HG03025 (cell line): ENCODE data around the gene TSPAN2.

Experiments
- ATAC-seq: cut with Tn5 transposase; IDR thresholded peaks from one replicate; pipeline ENCODE4 v1.9.1; 2021; ENCODE audit warnings: mild to moderate bottlenecking, moderate library complexity; ENCODE audit not compliant: unreplicated experiment, low FRiP score

The TSPAN2 gene

GRCh38 chr1:115114308-115114707 lies 25.0 kb upstream of the TSPAN2 start:
- ATAC-seq, result no peak

GRCh38 chr1:115113766-115114165 lies 24.5 kb upstream of the TSPAN2 start:
- no peak for ATAC-seq

DNA sequence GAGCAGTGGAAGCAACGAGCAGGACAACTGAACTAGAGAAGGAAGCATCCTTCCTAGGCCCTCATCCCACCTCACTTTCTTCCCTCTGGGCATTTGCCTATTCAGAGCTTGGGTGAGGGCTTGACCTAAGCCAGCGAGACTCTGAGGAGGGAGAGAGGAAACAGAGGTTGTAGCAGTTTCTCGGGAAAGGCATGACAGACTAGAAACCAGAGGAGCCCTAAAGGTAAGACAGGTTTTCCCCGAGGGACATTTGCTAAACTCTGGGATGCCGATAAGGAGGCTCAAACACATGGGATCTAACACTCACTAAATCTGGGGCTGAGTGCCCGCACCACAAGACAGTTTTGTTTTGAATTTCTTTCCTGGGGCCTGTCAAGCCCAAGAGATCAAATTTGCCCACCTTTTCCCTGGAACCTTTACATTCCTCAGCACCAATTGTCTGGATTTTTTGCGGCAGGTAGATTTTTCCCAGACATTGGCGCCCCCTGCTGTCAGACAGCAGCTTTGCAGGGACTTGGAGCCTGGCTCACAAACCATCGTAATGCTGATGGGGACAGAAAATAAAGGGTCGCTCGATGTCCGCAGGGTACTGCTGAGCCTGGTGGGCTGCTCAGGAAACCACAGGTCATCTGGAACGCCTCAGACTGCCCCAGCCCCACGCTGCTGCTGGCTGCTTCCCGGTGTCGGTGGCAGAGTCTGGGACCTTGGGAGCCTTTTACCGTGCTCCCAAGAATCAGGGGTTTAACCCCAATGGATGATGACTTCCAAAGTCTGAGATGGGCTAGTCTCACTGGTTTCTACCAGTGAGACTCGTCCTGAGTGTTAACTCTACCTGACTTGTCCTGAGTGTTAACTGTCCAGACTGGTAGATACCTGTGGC lies 23.4 kb upstream of the TSPAN2 start:
- no peak for ATAC-seq

GRCh38 chr1:115107516-115108260 lies 18.4 kb upstream of the TSPAN2 start:
- ATAC-seq, result no peak

DNA sequence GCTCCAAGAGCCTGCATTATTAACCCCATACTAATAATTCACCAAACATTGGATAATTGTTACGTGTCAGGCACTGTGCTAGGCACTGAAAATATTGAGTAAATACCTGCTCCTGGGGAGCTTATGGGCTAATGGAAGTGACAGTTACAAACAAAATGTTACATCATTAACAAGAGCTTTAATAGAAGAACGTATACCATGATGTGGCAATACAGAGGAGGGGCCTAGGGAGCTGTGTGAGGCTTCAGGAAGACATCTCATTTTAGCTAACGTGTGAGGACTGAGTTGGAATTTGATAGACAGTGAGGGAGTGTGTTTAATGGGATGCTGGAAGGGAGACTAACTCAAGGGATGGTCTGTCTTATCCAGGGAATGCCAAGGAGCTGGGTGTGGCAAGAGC lies 16.5 kb upstream of the TSPAN2 start:
- no peak for ATAC-seq

DNA sequence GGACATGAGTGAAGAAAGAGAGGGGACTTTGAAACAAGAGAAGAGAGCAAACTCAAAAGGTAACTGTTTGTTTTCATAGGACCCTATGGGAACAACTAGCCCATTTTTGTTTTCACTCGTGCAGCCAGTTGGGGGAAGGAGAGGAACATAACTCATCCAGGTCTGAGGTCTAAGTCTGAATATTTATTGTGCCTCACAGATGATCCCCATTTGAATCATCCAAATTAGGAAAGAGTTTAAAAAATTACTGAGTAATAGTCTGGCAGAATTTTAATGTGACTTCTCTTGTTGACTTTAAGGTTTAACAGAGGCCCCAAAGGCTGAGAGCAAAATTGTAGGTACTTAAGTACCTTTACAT lies 10.4 kb upstream of the TSPAN2 start:
- ATAC-seq, result no peak

- ATAC-seq, result peak; percentile 93
These were observed 9.8 kb upstream of the TSPAN2 start for GRCh38 chr1:115098979-115099692.

- ATAC-seq, result no peak
These were observed 2.9 kb upstream of the TSPAN2 start for GRCh38 chr1:115092175-115092574.

DNA sequence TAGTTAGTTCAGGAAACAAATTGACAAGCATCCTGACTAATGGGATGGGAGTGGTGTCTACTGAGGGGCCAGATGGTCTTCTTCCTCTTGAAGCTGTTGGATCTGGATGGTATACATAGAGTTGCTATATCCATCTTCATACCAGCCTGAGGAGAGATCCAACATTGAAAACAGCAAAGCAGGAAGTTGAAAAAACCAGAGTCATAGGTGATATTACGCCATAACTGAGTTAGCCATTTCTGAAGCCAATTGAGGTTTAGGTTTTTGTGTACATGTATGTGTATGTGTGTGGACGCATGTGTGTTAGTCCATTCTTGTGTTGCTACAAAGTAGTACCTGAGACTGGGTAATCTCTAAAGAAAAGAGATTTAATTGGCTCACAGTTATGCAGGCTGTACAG lies 2.3 kb upstream of the TSPAN2 start:
- ATAC-seq, result no peak

DNA sequence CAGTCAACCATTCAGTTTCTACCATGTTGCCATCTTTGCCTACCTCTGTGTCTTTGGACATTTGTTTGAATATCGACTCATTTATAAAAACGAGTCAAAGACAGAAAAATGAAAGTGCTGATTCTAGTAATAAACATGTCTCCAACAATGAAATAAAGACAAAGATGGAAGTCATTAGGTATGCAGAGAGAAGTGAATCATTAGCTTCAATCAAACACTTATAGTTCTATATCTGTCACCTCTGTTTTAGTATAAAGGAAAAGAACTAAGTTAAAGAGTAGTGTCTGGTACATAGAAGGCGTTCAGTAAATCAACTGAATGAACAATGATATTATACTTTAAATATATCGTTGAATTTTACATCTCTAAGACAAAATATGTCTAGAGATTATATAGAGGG lies 1.7 kb upstream of the TSPAN2 start:
- ATAC-seq, result no peak

GRCh38 chr1:115090540-115090939 lies 1.2 kb upstream of the TSPAN2 start:
- ATAC-seq, result no peak

GRCh38 chr1:115090186-115090490 lies 835 bp upstream of the TSPAN2 start:
- no peak for ATAC-seq

DNA sequence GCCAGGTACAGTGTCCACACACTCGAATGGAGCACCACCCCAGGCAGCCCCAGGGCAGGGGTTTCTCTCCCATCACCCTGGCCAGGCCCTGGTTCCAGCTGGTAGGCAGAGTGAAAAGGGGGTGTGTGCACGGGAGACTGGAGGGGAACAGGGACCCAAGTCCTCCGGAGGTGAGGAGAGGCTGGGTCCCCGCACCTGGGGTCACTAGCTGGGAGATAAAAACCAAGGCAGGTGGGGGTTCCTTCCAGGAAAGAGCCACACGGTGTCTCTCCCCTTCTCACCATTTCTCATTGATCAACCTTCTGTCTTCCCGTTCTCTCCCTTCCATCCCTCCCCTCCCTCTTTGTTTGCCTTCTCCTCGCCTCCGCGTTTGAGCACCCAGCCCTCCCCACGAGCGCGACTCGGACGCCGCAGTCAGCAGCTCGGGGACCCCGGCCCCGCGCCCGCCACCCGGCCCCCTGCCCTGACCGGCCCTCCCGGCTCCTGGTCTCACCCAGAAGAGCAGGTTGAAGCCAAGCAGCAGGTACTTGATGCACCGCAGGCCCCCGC lies 358 bp downstream of the TSPAN2 start:
- no peak for ATAC-seq

- ATAC-seq, result no peak
These were observed 1.1 kb downstream of the TSPAN2 start for GRCh38 chr1:115088115-115088778.

DNA sequence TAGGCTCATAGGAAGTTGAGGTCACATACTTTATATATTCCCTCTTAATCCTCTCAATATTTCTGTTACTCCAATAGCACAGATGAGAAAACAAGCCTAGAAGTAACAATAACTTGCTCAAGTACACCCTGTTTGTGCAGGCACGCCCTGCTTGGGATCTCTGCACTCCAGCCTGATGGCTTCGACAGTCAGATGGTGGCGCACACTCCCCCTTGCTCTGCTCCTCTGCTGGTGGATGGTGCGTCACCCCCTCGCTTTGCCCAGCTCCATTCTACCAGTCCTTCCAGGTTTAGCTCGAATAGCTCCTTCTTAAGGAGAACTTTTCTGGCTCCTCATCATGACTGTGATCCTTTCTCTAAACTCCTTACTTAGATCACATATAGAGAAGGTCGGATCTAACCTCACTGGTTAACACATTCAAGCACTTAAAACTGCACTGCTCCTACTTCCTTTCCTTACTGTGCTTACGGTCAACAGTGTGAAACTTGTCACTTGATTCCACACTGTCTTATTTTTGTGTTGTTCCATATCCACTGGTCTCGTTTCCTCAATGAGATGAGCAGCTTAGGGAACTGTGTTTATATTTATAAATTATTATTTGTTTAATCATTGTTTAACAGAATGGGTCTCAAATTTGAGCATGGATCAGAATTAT lies 3.0 kb downstream of the TSPAN2 start:
- ATAC-seq, result no peak

DNA sequence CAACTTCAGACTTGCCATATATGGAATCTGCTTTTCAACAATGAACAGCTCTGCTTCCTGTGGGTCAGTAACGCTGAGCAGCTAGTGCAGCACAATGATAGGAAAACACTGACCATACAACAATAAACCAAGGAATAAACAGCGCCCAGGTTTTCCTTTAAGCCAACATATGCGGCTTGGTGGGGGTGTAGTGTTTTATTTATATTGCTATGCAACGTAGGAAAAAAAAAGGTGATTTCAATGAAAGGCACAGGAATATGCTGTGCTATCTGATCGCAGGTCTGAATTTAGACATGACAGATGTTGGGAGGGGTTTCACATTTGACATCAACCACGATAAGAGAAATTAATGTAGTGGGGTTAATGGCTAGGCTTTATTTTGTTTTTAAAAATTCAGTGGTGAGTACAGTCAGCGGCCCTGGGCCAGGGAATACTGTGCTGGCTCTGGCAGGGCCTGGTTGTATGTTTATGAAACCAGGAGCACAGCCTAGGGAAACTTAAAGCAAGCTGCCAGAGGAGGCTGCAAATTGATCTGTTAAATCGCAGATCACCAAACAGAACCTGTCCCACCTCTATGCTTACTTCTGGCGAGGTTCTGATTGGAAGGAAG lies 4.3 kb downstream of the TSPAN2 start:
- ATAC-seq, result no peak

- no peak for ATAC-seq
These were observed 6.4 kb downstream of the TSPAN2 start for GRCh38 chr1:115082949-115083348.

DNA sequence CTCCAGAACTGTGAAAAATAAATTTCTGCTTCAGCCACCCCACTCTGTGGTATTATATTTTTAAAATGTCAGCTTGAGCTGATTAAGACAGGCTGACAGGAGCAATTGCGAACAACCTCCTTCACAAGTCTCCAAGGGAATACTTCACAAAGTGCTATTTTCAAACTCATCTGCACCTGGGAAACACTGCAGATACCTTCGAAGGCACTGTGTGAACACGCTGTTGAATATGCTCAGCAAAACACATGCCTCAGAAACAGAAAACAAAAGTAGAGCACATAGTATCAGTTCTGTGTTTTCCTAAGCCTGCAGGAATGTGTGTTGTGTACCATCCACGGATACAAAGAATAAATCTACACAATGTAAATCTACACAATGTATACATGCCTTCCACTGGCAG lies 10.6 kb downstream of the TSPAN2 start:
- no peak for ATAC-seq

GRCh38 chr1:115077984-115078330 lies 11.3 kb downstream of the TSPAN2 start:
- no peak for ATAC-seq
